ENCODE results near the gene MYH7B.

Gene MYH7B

DNA sequence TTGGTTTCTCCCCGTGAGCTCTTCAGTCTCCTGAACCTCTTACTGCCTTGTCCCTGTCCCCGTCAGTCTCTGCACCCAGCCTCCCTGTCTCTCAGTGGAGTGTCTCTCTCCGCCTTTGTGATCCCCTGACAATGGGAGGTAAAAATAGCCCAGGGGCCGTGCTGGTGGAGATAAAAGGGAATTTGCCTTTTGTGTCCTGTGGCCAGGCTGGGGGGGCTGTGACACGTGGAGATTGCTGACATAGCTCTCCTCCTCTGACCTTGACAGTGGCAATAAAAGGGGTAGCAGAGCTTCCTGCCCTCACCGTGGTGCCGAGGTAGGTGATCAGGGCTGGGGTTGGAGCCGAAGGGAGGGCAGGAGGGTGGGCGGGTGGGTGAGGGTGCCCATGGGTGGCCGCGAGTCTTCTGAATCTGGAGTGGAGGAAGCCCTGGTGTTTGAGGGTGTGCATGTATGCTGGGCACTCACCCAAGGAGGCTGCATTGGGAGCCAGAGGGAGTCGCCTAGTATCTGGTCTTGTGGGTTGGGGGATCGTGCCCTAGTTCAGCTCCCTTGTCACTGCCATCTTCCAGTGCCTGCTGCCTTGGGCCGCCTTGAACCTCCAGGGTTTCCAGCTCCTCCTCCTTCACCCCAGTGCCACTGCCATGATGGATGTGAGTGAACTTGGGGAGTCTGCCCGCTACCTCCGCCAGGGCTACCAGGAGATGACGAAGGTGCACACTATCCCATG lies 21.9 kb downstream of the MYH7B start:
- no peak for DNase-seq (ENCODE audit: low spot score)

GRCh38 chr20:34978092-34978744 lies 22.6 kb downstream of the MYH7B start:
- DNase-seq (ENCODE audit: low spot score), result no peak

DNA sequence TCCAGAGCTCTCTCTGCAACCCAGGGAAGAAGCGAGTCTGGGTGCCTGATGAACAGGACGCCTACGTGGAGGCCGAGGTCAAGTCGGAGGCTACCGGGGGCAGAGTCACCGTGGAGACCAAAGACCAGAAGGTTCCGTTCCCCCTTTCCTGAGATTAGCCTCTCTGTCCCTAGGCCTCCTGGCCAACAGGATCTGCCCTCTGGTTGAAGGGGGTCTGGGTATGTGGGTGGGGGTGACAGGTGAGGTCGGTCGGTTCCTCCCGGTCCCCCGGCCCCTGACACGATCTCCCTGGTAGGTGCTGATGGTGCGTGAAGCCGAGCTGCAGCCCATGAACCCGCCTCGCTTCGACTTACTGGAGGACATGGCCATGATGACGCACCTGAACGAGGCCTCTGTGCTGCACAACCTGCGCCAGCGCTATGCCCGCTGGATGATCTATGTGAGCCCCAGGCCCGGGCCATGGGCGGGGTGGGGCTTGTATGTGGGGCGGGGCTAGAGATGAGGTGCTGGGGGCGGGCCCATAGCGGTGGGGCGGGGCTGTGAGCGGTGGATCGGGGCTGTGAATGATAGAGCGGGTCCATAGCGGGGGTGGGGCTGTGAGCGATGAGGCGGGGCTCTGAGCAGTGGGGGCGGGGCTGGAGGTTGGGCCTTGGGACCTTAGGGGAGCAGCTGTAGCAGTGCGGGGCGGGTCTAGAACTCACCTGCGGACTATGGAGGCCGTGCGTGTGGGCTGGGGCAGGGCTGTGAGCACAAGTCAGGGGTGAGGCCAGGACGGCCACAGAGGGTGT lies 23.9 kb downstream of the MYH7B start:
- no peak for DNase-seq (ENCODE audit: low spot score)

DNA sequence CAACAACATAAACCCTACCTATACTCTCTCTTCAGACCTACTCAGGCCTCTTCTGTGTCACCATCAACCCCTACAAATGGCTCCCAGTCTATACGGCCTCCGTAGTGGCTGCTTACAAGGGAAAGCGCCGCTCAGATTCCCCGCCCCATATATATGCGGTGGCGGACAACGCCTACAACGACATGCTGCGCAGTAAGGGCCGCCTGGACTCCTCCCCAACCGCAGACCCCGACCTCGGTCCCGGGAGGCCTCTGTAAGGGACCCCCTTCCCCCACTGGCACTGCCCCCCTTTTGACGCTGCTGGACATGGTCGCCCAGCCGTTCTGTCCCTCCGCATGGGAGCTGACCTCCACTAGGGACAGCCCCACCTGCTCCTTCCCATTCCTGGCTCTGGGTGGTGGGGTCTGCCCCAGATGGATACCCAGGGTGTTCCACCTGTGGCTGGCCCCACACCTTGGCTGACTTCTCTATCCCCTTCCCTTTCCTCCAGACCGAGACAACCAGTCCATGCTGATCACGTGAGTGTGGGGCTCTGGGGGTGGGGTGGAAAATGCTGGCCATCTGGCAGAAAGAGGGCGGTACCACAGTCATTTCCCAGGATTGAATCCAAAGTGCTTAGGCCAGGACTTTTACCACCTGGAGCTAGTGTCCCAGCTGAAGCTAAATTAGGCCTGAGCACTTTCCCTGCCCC lies 25.0 kb downstream of the MYH7B start:
- no peak for DNase-seq (ENCODE audit: low spot score)

GRCh38 chr20:34982270-34983088 lies 26.8 kb downstream of the MYH7B start:
- no peak for DNase-seq (ENCODE audit: low spot score)

GRCh38 chr20:34983089-34983820 lies 27.6 kb downstream of the MYH7B start:
- DNase-seq (ENCODE audit: low spot score), result no peak

DNA sequence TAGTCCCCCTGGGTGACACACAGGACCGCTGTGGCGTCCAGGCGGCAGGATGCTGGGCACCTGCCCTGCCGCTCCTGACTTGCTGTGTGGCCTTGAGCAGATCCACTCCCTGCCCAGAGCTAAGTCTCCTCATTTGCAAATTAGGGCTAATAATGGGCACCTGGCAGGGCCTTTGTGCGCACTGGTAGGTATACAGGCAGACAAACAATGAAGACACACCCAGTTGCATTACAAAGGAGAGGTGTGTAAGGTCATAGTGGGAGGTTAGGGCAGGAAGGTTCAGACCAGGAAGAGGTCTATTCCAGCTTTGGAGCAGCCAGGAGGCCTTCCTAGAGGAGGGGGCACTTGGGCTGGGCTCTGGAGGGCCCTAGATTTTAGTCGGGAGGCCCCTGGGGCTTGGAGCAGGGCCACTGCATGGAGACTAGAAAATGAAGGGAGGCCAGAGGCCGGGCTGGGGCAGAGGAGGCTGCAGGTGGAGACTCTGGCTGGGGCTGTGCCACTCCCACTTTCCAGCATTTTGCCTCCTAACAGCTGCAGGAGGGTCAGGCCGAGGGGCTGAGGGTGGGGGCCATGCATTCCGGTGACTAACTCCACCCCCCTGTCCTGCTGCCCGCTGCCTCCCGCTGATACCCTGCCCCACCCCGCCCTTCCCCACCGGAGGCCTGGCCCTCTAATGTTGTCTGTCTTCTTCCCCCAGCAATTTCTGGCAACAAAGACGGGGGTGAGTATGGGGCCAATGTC lies 28.5 kb downstream of the MYH7B start:
- DNase-seq (ENCODE audit: low spot score), result no peak

DNA sequence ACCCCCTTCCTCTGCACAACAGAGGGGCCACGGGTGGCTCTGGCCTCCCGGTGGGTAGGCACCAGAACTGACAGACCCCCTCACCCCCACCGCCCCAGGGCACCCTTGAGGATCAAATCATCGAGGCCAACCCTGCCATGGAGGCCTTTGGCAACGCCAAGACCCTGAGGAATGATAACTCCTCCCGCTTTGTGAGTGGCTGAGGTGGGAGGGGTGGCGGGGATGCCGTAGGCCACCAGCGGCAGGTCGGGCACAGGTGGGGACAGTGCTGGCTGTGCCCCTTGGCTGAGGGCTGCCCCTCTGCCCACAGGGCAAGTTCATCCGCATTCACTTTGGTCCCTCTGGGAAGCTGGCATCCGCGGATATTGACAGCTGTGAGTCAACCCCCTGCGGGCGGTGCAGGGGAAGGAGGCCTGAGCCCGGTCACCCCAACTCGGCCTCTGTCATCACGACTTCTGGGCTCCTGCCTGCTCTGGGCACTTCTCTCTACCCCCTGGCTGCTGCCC lies 29.1 kb downstream of the MYH7B start:
- DNase-seq (ENCODE audit: low spot score), result peak; percentile 28

- no peak for DNase-seq (ENCODE audit: low spot score)
These were observed 30.0 kb downstream of the MYH7B start for GRCh38 chr20:34985461-34986310.

- no peak for DNase-seq (ENCODE audit: low spot score)
These were observed 30.9 kb downstream of the MYH7B start for GRCh38 chr20:34986311-34987287.

GRCh38 chr20:34987288-34988190 lies 31.9 kb downstream of the MYH7B start:
- DNase-seq (ENCODE audit: low spot score), result no peak

DNA sequence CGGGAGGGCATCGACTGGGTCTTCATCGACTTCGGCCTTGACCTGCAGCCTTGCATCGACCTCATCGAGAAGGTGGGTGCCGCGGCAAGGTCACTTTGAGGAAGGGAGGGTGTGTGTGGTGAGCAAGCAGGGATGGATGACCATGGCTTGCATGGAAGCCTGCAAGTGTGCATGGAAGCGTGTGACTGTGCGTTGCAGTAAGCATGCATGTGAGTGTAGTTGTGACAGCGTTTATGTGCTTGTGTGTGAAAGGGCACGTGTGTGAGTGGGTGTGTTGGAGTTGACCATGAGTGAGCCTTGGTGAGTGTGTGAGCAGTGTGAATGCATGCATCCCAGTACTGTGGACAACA lies 32.5 kb downstream of the MYH7B start:
- DNase-seq (ENCODE audit: low spot score), result no peak

DNA sequence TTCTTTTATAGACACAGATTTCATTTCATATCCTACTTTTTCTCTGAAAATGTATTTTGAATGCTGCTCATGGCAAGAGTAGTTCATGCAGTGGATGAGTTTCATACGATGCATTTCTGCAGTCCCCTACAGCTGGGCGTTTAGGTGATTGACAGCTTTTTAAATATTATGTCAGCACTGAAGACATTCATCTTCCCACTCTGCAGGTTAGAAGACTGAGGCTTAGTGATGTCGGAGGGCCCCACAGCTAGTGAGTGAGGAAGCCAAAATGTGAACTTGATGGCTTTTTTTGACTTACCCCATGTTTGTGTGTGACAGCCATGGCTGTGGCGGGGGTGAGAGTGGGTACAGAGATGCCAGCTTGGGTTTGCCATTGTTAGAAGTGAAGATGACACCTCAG lies 33.5 kb downstream of the MYH7B start:
- DNase-seq (ENCODE audit: low spot score), result no peak

- no peak for DNase-seq (ENCODE audit: low spot score)
These were observed 34.0 kb downstream of the MYH7B start for GRCh38 chr20:34989670-34990069.

DNA sequence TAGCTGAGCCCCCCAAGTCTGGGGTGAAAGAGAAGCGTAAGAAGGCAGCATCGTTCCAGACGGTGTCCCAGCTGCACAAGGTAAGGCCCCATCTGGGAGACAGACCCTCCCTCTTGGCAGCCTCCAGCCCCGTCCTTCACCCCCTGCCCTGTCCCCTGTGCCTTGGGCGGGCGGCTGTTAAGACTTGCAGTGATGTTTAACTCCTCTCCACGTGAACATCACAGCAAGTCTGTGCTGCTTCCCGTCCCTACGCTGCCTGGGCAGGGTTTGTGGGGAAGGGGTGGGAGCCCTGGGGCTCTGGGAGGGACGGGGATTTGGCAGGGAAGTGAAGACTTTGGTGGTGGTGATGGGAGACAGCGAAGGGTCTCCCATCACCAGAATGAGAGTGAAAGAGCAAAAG lies 34.6 kb downstream of the MYH7B start:
- no peak for DNase-seq (ENCODE audit: low spot score)

DNA sequence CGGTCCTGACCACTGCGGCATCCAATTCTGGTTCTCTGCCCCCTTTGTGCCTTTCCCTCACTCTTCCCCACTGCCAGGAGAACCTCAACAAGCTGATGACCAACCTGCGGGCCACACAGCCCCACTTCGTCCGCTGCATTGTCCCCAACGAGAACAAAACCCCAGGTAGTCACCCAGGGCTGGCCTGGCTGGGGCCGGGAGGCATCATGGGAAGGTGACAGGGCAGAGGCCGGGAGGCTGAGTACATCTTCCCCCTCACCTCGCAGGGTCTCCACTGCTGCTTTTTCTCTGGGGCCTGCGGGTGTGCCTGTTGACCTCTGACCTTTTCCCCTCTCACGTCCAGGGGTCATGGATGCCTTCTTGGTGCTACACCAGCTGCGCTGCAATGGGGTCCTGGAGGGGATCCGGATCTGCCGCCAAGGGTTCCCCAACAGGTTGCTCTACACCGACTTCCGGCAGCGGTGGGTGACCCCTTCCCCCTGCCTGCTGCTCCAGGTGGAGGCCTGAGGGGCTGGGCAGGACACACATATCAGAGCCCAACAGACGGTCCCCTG lies 35.1 kb downstream of the MYH7B start:
- no peak for DNase-seq (ENCODE audit: low spot score)
